SK-N-SH (cell line): ENCODE measurements around the gene EIF5A2. TPM values are rescaled to one million over a fixed set of nuclear protein-coding genes. Genes with fewer than 3 reads are reported as not detected.
"Not testable (repeated sequence)": the region's sequence is repeated elsewhere in the genome, so short reads cannot be mapped to it uniquely, and the experiment has no call there.

Source experiments
- CTCF ChIA-PET: fragments of 300-600, 350-600 bp; formaldehyde crosslinking; extraction: SDS; loops from one replicate; lab custom pipeline; 2021; lab: Yijun Ruan, JAX
- POLR2A ChIA-PET: fragments of 350-600 bp; sonication (Branson Sonifier 250); formaldehyde crosslinking; extraction: SDS; loops from one replicate; lab custom pipeline; 2020; ENCODE audit warnings: antibody characterized with exemption, inconsistent platforms; lab: Yijun Ruan, JAX
- DNase-seq: peaks from one replicate; pipeline ENCODE4 v3.0.0; 2012
- H2AFZ ChIP-seq: fragments of 200-600 bp; sonication (generic); 2 replicates; pipeline ENCODE4 v1.8.1; 2016; ENCODE audit warnings: antibody characterized with exemption, mild to moderate bottlenecking, low read depth
- H3F3A ChIP-seq: fragments of 200-600 bp; sonication (generic); replicated peaks from 2 replicates; pipeline ENCODE3; 2016; ENCODE audit warnings: antibody characterized with exemption, mild to moderate bottlenecking; ENCODE audit not compliant: insufficient read depth
- H3K27ac ChIP-seq, 2 experiments: fragments of 200-500 bp in 1 of 2; fragments of 200-600 bp in 1 of 2; sonication (Bioruptor generic) in 1 of 2; sonication (generic), shearing (Covaris generic) in 1 of 2; 2 replicates each; pipeline versions ENCODE4 v1.5.1 to v1.6.1; 2014 to 2016; ENCODE audit warnings: low read depth in 2 of 2, inconsistent platforms in 1 of 2, low read length in 1 of 2, mild to moderate bottlenecking in 1 of 2, mixed read lengths in 1 of 2
- H3K27me3 ChIP-seq: fragments of 200-600 bp; sonication (generic), shearing (Covaris generic); 2 replicates; pipeline ENCODE4 v1.6.1; 2016; ENCODE audit warnings: mixed run types; ENCODE audit not compliant: insufficient read depth
- H3K36me3 ChIP-seq, 2 experiments: fragments of 200-500 bp in 1 of 2; fragments of 200-600 bp in 1 of 2; sonication (Bioruptor generic) in 1 of 2; sonication (generic) in 1 of 2; replicated peaks in 1 of 2; 2 replicates each; pipeline versions ENCODE3 to v1.5.1; 2014 to 2016; ENCODE audit warnings: low read length in 1 of 2, mild to moderate bottlenecking in 1 of 2; ENCODE audit not compliant: insufficient read depth in 2 of 2, control insufficient read depth in 1 of 2
- H3K4me1 ChIP-seq, 2 experiments: fragments of 200-500 bp in 1 of 2; fragments of 200-600 bp in 1 of 2; sonication (Bioruptor generic) in 1 of 2; sonication (generic), shearing (Covaris generic) in 1 of 2; 2 replicates each; pipeline versions ENCODE4 v1.5.1 to v1.6.1; 2014 to 2016; ENCODE audit warnings: low read depth in 1 of 2, low read length in 1 of 2, mixed run types in 1 of 2; ENCODE audit not compliant: insufficient read depth in 2 of 2, control insufficient read depth in 1 of 2
- H3K4me2 ChIP-seq: fragments of 200-600 bp; sonication (generic), shearing (Covaris generic); 2 replicates; pipeline ENCODE4 v1.6.1; 2017; ENCODE audit warnings: mixed run types
- H3K4me3 ChIP-seq, 2 experiments: fragments of 200-500 bp in 1 of 2; fragments of 200-600 bp in 1 of 2; sonication (Bioruptor generic) in 1 of 2; sonication (generic), shearing (Covaris generic) in 1 of 2; 2 replicates each; pipeline versions ENCODE4 v1.5.1 to v1.8.1; 2014 to 2016; ENCODE audit warnings: low read depth in 2 of 2, inconsistent platforms in 1 of 2, low read length in 1 of 2, mild to moderate bottlenecking in 1 of 2, mixed read lengths in 1 of 2, moderate library complexity in 1 of 2
- H3K79me2 ChIP-seq: fragments of 200-600 bp; sonication (generic); 2 replicates; pipeline ENCODE4 v1.8.1; 2017; ENCODE audit warnings: mild to moderate bottlenecking; ENCODE audit not compliant: insufficient read depth
- H3K9ac ChIP-seq: fragments of 200-600 bp; sonication (generic); 2 replicates; pipeline ENCODE4 v1.6.1; 2017; ENCODE audit warnings: mixed run types
- H3K9me2 ChIP-seq: fragments of 200-600 bp; sonication (generic); 2 replicates; pipeline ENCODE4 v1.6.1; 2017; ENCODE audit warnings: mixed run types
- H3K9me3 ChIP-seq: fragments of 200-600 bp; sonication (generic); 2 replicates; pipeline ENCODE4 v1.6.1; 2017; ENCODE audit warnings: mixed run types, mild to moderate bottlenecking, moderate library complexity
- H4K20me1 ChIP-seq: fragments of 200-600 bp; sonication (generic); 2 replicates; pipeline ENCODE4 v1.6.1; 2017; ENCODE audit warnings: mild to moderate bottlenecking, mixed run types; ENCODE audit not compliant: insufficient read depth
- CTCF ChIP-seq: fragments of 200-600 bp; sonication (generic); IDR thresholded peaks from 2 replicates; pipeline ENCODE4 v1.6.1; 2017; ENCODE audit warnings: antibody characterized with exemption, mild to moderate bottlenecking, moderate library complexity
- ELF1 ChIP-seq: IDR thresholded peaks from 2 replicates; pipeline ENCODE4 v1.4.0; 2012
- EZH2phosphoT487 ChIP-seq: fragments of 200-600 bp; sonication (generic); IDR thresholded peaks from 2 replicates; pipeline ENCODE4 v1.6.1; 2017; ENCODE audit warnings: low read depth, mixed run types, mild to moderate bottlenecking, antibody characterized with exemption, moderate library complexity, borderline replicate concordance
- FOXM1 ChIP-seq: IDR thresholded peaks from 2 replicates; pipeline ENCODE4 v1.4.0; 2012; ENCODE audit warnings: low read depth, mild to moderate bottlenecking
- IRF3 ChIP-seq: fragments of 150-350 bp; IDR thresholded peaks from 2 replicates; pipeline ENCODE4 v1.6.1; 2016; ENCODE audit warnings: mild to moderate bottlenecking, low read depth, low read length
- JUND ChIP-seq: IDR thresholded peaks from 2 replicates; pipeline ENCODE4 v1.4.0; 2012
- MXI1 ChIP-seq: IDR thresholded peaks from 2 replicates; pipeline ENCODE4 v1.6.1; 2012; ENCODE audit warnings: mild to moderate bottlenecking, low read depth, low read length, improper control_type of control experiment
- NRF1 ChIP-seq: IDR thresholded peaks from 2 replicates; pipeline ENCODE4 v1.6.1; 2012; ENCODE audit warnings: low read depth, mild to moderate bottlenecking, low read length
- POLR2AphosphoS5 ChIP-seq: IDR thresholded peaks from 2 replicates; pipeline ENCODE4 v1.6.1; 2012; ENCODE audit warnings: low read depth, low read length
- RFX5 ChIP-seq: IDR thresholded peaks from 2 replicates; pipeline ENCODE4 v1.6.1; 2012; ENCODE audit warnings: mild to moderate bottlenecking, improper control_type of control experiment, low read length
- SIN3A ChIP-seq: IDR thresholded peaks from 2 replicates; pipeline ENCODE4 v1.6.1; 2012; ENCODE audit warnings: low read depth, mild to moderate bottlenecking, low read length, moderate library complexity, borderline replicate concordance
- SMC3 ChIP-seq: IDR thresholded peaks from 2 replicates; pipeline ENCODE4 v1.6.1; 2012; ENCODE audit warnings: low read depth, low read length, improper control_type of control experiment
- TAF1 ChIP-seq: IDR thresholded peaks from 2 replicates; pipeline ENCODE4 v1.6.1; 2012; ENCODE audit warnings: low read depth, mild to moderate bottlenecking, low read length, moderate library complexity, borderline replicate concordance
- WGBS: methylation state at CpG from one replicate; pipeline ENCODE4 v1.1.6; 2017; ENCODE audit warnings: low lambda C conversion rate; 5-methylcytosine and 5-hydroxymethylcytosine counted together
- polyA plus RNA-seq, 3 experiments: library from polyadenylated mRNA; depleted of rRNA; stranded (reverse); fragments of >200 nt; gene quantifications; 2 replicates each; pipeline ENCODE4 v1.2.3, GENCODE V29; 2012
- TF ChIP-seq, protein P1 (sequence below): IDR thresholded peaks from 2 replicates; pipeline ENCODE4 v1.6.1; 2012; ENCODE audit warnings: mild to moderate bottlenecking, low read depth, low read length, moderate library complexity

The EIF5A2 gene
- polyA plus RNA-seq, 1 of the 3 experiments (the other 2 are of a cell fraction), result 2.7 TPM

GRCh38 chr3:170941551-170941950 is 33.1 kb upstream of the EIF5A2 start:
- CTCF ChIA-PET, result no interaction called here
- no peaks in the 10 kb centered on the region for H3K4me1 ChIP-seq
- H3K9ac ChIP-seq, result no peak overlapping the region
- H3K4me3 ChIP-seq, result no peak overlapping the region
- H2AFZ ChIP-seq, result no peak overlapping the region
- no peaks in the 10 kb centered on the region for H3K27me3 ChIP-seq
- peaks cover 3% of the 10 kb centered on the region for H3F3A ChIP-seq
- no peak for DNase-seq
- no peaks in the 10 kb centered on the region for H3K36me3 ChIP-seq
- no peak overlapping the region for H3K27ac ChIP-seq
- H3K79me2 ChIP-seq, result no peaks in the 10 kb centered on the region
- no peak overlapping the region for H3K4me2 ChIP-seq
- H3K9me2 ChIP-seq, result no peaks in the 10 kb centered on the region
- no peak for TF ChIP-seq CTCF
- no peak for TF ChIP-seq EZH2phosphoT487
- no peak for TF ChIP-seq JUND
- TF ChIP-seq IRF3, result no peak
- TF ChIP-seq NRF1, result no peak
- TF ChIP-seq, protein P1, sequence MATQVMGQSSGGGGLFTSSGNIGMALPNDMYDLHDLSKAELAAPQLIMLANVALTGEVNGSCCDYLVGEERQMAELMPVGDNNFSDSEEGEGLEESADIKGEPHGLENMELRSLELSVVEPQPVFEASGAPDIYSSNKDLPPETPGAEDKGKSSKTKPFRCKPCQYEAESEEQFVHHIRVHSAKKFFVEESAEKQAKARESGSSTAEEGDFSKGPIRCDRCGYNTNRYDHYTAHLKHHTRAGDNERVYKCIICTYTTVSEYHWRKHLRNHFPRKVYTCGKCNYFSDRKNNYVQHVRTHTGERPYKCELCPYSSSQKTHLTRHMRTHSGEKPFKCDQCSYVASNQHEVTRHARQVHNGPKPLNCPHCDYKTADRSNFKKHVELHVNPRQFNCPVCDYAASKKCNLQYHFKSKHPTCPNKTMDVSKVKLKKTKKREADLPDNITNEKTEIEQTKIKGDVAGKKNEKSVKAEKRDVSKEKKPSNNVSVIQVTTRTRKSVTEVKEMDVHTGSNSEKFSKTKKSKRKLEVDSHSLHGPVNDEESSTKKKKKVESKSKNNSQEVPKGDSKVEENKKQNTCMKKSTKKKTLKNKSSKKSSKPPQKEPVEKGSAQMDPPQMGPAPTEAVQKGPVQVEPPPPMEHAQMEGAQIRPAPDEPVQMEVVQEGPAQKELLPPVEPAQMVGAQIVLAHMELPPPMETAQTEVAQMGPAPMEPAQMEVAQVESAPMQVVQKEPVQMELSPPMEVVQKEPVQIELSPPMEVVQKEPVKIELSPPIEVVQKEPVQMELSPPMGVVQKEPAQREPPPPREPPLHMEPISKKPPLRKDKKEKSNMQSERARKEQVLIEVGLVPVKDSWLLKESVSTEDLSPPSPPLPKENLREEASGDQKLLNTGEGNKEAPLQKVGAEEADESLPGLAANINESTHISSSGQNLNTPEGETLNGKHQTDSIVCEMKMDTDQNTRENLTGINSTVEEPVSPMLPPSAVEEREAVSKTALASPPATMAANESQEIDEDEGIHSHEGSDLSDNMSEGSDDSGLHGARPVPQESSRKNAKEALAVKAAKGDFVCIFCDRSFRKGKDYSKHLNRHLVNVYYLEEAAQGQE, result no peak
- TF ChIP-seq MXI1, result no peak
- TF ChIP-seq SIN3A, result no peak
- no peak for TF ChIP-seq POLR2AphosphoS5
- TF ChIP-seq ELF1, result no peak
- TF ChIP-seq SMC3, result no peak
- no peak for TF ChIP-seq RFX5
- no peak for TF ChIP-seq FOXM1
- no peak for TF ChIP-seq TAF1
- TF ChIP-seq, all 33 proteins: peak for 0
- POLR2A ChIA-PET, result no interaction called here
- peaks cover 4% of the 10 kb centered on the region; the same call in 1 of the 2 replicates for H3K9me3 ChIP-seq
- no peaks in the 10 kb centered on the region for H4K20me1 ChIP-seq
- WGBS, result 15% methylated on average over 1 of the region's 1 CpG

DNA sequence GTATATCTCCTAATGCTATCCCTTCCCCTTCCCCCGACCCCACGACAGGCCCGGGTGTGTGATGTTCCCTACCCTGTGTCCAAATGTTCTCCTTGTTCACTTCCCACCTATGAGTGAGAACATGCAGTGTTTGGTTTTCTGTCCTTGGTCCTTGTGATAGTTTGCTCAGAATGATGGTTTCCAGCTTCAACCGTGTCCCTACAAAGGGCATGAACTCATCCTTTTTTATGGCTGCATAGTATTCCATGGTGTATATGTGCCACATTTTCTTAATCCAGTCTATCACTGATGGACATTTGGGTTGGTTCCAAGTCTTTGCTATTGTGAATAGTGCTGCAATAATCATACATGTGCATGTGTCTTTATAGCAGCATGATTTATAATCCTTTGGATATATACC is 24.6 kb upstream of the EIF5A2 start:
- DNase-seq, H3K9ac ChIP-seq, H3K4me2 ChIP-seq, H3K4me3 ChIP-seq, H3K27ac ChIP-seq, H3F3A ChIP-seq, H4K20me1 ChIP-seq, H2AFZ ChIP-seq, H3K9me3 ChIP-seq, H3K4me1 ChIP-seq, CTCF ChIA-PET, H3K36me3 ChIP-seq, H3K79me2 ChIP-seq, H3K27me3 ChIP-seq, H3K9me2 ChIP-seq, POLR2A ChIA-PET: not testable (repeated sequence)
- 48% methylated on average over 4 of the region's 4 CpGs for WGBS

- H3K9ac ChIP-seq, H3F3A ChIP-seq, H3K4me2 ChIP-seq, H3K4me1 ChIP-seq, CTCF ChIA-PET, H3K9me3 ChIP-seq, H3K79me2 ChIP-seq, H3K27ac ChIP-seq, H4K20me1 ChIP-seq, DNase-seq, POLR2A ChIA-PET, H3K9me2 ChIP-seq, H3K4me3 ChIP-seq, H3K27me3 ChIP-seq, H3K36me3 ChIP-seq, H2AFZ ChIP-seq: not testable (repeated sequence)
- WGBS, result 40% methylated on average over 1 of the region's 27 CpGs
These were observed 15.1 kb upstream of the EIF5A2 start for GRCh38 chr3:170923553-170923952.
